ENCODE measurements around the gene TBC1D8.

The TBC1D8 gene

DNA sequence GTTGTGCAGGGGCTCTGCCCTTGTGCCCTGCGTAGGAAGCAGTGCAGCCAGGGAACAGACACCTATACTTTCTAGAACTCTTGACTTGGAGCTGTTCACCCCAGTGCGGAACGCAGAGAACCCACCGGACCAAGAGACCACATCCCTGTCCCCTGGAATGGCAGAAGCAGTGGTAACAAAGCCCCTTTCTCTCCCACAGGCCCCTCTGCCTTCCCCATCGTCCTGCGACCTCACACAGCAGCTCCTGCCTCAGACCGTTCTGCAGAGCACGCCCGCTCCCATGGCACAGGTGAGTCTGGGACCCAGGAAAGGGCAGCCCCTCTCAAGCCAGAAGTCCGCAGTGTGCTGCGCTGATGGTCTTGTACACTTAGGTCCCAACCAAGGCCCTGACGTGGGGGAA, 173.7 kb downstream of the TBC1D8 start:
- H3K4me3 Mint-ChIP-seq: no peak overlapping the region
- no peaks in the 10 kb centered on the region for H3K9me3 Mint-ChIP-seq
- no peak overlapping the region for H3K27ac Mint-ChIP-seq
- peaks cover 49% of the 10 kb centered on the region for H3K4me1 Mint-ChIP-seq
- TF ChIP-seq, protein P1, sequence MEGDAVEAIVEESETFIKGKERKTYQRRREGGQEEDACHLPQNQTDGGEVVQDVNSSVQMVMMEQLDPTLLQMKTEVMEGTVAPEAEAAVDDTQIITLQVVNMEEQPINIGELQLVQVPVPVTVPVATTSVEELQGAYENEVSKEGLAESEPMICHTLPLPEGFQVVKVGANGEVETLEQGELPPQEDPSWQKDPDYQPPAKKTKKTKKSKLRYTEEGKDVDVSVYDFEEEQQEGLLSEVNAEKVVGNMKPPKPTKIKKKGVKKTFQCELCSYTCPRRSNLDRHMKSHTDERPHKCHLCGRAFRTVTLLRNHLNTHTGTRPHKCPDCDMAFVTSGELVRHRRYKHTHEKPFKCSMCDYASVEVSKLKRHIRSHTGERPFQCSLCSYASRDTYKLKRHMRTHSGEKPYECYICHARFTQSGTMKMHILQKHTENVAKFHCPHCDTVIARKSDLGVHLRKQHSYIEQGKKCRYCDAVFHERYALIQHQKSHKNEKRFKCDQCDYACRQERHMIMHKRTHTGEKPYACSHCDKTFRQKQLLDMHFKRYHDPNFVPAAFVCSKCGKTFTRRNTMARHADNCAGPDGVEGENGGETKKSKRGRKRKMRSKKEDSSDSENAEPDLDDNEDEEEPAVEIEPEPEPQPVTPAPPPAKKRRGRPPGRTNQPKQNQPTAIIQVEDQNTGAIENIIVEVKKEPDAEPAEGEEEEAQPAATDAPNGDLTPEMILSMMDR (IDR thresholded peaks at IDR 0.05): no peak
- peaks cover 14% of the 10 kb centered on the region for H3K27me3 Mint-ChIP-seq (ENCODE audit: low read depth, poor library complexity)
- H3K36me3 Mint-ChIP-seq (ENCODE audit: low read depth): no peaks in the 10 kb centered on the region
- no peak for DNase-seq

DNA sequence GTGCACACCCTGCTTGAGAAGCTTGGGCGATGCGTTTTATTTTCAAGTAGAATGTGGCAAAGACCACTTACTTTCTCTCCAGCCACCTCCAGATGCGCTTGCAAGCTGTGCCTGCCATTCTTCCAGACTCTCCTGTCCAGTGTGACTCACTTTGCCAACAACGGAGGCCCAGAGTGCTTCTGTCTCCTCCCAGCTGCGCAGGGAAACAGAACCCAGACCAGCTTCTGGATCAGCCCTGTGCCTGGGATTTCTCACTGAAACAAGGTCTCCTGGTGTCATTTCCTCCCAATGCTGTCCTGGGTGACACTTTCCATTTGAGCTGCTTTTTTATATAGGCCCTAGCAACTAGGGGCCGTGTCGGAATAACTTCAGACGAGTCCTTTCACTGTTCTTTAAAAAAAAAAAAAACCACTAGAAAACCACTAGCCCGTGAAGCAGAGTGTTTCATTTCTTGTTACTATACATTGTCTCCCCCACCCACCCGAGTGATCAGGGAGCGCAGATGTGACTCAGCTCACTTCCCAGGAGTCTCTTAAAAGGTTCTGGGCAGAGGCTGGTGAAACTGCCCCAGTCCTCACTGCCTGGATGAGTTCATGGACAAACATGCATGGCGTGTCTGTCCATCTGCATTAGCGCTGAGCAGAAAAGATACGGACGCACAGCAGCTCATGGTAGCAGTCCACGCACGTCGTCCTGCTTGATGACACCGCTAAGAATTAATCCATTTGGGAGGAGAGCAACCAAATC, 174.4 kb downstream of the TBC1D8 start:
- Mint-ChIP-seq H3K27me3 (ENCODE audit: low read depth, poor library complexity) (peaks cover 18% of the 10 kb centered on the region), H3K9me3 (no peaks in the 10 kb centered on the region), H3K36me3 (ENCODE audit: low read depth) (no peaks in the 10 kb centered on the region), H3K4me3 (no peak overlapping the region), H3K4me1 (peaks cover 42% of the 10 kb centered on the region), H3K27ac (peak overlapping the region; percentile 36)
- TF ChIP-seq, protein P1 (IDR thresholded peaks at IDR 0.05): no peak
- DNase-seq: no peak

DNA sequence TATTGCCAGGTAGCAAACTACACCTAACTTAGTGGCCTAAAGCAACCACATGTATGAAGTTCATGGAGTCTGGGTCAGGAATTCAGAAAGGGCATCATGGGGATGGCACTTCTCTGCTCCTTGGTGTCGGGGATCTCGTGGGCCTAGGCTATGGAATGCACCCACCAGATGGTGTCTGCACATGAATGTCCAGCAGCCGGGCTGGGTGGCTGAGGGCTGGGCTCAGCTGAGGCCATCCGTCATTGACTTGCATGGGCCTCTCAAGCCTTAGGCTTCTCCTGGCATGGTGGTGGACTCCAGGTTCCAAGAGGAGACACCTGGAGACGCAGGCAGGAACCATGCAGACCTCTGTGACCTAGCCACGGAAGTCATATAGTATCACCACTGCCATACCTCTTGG, 175.1 kb downstream of the TBC1D8 start:
- Mint-ChIP-seq H3K27me3 (ENCODE audit: low read depth, poor library complexity) (peaks cover 18% of the 10 kb centered on the region), H3K27ac (no peak overlapping the region), H3K9me3 (no peaks in the 10 kb centered on the region), H3K4me1 (peaks cover 35% of the 10 kb centered on the region), H3K4me3 (no peak overlapping the region), H3K36me3 (ENCODE audit: low read depth) (no peaks in the 10 kb centered on the region)
- no peak for DNase-seq
- TF ChIP-seq, protein P1 (IDR thresholded peaks at IDR 0.05): no peak

DNA sequence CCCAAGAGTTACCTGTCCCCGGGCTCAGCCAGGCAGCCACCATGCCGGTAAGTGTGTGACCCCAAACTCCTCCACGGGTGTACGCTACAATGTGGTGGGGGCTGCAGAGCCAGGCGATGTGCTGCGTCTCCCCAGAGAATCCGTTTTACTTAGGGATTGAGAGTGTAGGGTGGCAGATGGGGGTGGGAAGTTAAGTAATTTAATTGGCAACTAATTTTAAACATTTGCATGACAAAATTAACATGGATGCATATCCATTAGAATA, 175.7 kb downstream of the TBC1D8 start:
- Mint-ChIP-seq H3K27me3 (ENCODE audit: low read depth, poor library complexity) (peaks cover 18% of the 10 kb centered on the region), H3K36me3 (ENCODE audit: low read depth) (no peaks in the 10 kb centered on the region), H3K4me3 (no peak overlapping the region), H3K9me3 (no peaks in the 10 kb centered on the region), H3K27ac (no peak overlapping the region), H3K4me1 (peaks cover 29% of the 10 kb centered on the region)
- TF ChIP-seq, protein P1 (IDR thresholded peaks at IDR 0.05): no peak
- DNase-seq: no peak

DNA sequence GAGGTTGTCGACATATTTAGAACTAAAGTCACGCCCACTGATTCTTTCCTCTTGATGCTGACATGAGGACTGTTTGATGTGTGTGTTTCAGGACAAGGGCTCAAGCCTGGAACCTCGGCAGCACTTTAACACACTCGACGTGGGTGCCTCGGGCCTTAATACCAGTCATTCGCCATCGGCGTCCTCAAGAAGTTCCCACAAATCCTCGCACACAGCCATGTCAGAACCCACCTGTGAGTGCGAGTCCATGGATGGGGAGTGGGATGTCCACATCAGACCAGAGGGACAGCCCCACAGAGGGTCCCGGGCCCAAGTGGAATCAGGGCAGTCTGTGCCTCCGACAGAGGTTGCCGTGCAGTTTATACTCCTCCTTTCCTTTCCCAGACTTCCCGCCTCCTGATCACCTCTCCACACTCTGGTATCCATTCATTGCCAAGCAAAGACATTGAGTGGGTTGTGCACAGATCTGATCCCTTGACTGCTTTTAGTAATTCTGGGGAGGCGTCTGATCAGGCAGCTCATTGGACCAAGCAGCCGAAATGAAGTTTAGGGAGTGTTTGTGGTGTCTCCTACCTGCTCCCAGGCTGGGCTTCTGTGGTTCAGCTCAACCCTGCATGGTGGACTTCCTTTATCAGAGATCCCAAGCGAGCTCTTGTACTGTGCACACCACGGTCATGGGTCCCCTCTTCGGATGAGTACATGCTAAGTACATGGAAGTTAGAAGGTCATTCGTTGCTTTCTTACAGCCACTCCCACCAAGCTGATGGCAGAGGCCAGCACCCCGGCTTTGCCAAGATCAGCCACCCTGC, 176.3 kb downstream of the TBC1D8 start:
- no peak for DNase-seq
- peaks cover 18% of the 10 kb centered on the region for H3K27me3 Mint-ChIP-seq (ENCODE audit: low read depth, poor library complexity)
- no peak overlapping the region for H3K27ac Mint-ChIP-seq
- no peak overlapping the region for H3K4me3 Mint-ChIP-seq
- H3K4me1 Mint-ChIP-seq: peaks cover 29% of the 10 kb centered on the region
- H3K36me3 Mint-ChIP-seq (ENCODE audit: low read depth): no peaks in the 10 kb centered on the region
- H3K9me3 Mint-ChIP-seq: no peaks in the 10 kb centered on the region
- TF ChIP-seq, protein P1 (IDR thresholded peaks at IDR 0.05): no peak
